GM19240 (cell line): ENCODE results near the gene LIG4.
"Not testable (repeated sequence)": the region's sequence is repeated elsewhere in the genome, so short reads cannot be mapped to it uniquely, and the experiment has no call there.

Experiments used
- DNase-seq: peaks from one replicate; pipeline ENCODE4 v3.0.0; 2011; ENCODE audit warnings: low spot score; ENCODE audit not compliant: insufficient read length

The LIG4 gene

GRCh38 chr13:108215436-108215835 is at the start of gene LIG4:
TSS of gene LIG4 (minus strand) at chr13:108215536. CDS start at chr13:108211268, 4,268 bp downstream.
- peak; percentile 64 for DNase-seq

GRCh38 chr13:108263621-108264355 is 48.5 kb upstream of the LIG4 start:
- DNase-seq: no peak

- no peak for DNase-seq
Observed at GRCh38 chr13:108257248-108257647, 41.9 kb upstream of the LIG4 start.

- DNase-seq: no peak
Observed at GRCh38 chr13:108249150-108249549, 33.8 kb upstream of the LIG4 start.

- no peak for DNase-seq
Observed at GRCh38 chr13:108230377-108230776, 15.0 kb upstream of the LIG4 start.

- no peak for DNase-seq
Observed at GRCh38 chr13:108227651-108228272, 12.4 kb upstream of the LIG4 start.

- DNase-seq: no peak
Observed at GRCh38 chr13:108226184-108226583, 10.8 kb upstream of the LIG4 start.

GRCh38 chr13:108225440-108225839 is 10.1 kb upstream of the LIG4 start:
- DNase-seq: no peak

- no peak for DNase-seq
Observed at GRCh38 chr13:108223687-108224503, 8.6 kb upstream of the LIG4 start.

GRCh38 chr13:108220041-108220440 is 4.7 kb upstream of the LIG4 start:
- DNase-seq: no peak

GRCh38 chr13:108218044-108218974 is 3.0 kb upstream of the LIG4 start, which contains the start of gene ABHD13:
TSS of gene ABHD13 (plus strand) at chr13:108218392. CDS start at chr13:108229219, 10,827 bp downstream.
- peak; percentile 59 for DNase-seq

- DNase-seq: not testable (repeated sequence)
Observed at GRCh38 chr13:108217307-108218043, 2.1 kb upstream of the LIG4 start.

GRCh38 chr13:108214441-108215271 is 680 bp downstream of the LIG4 start:
- no peak for DNase-seq

- no peak for DNase-seq
Observed at GRCh38 chr13:108213946-108214345, 1.4 kb downstream of the LIG4 start.

- no peak for DNase-seq
Observed at GRCh38 chr13:108212886-108213285, 2.5 kb downstream of the LIG4 start.

GRCh38 chr13:108210551-108210950 is 4.8 kb downstream of the LIG4 start:
- no peak for DNase-seq

- no peak for DNase-seq
Observed at GRCh38 chr13:108200781-108201398, 14.4 kb downstream of the LIG4 start.

- no peak for DNase-seq
Observed at GRCh38 chr13:108195861-108196260, 19.5 kb downstream of the LIG4 start.

- DNase-seq: no peak
Observed at GRCh38 chr13:108195146-108195545, 20.2 kb downstream of the LIG4 start.
